HG02943 (cell line): ENCODE results near the gene TRAPPC2L.

Experiments
- ATAC-seq: cut with Tn5 transposase; IDR thresholded peaks from one replicate; pipeline ENCODE4 v1.9.1; 2021; ENCODE audit warnings: mild to moderate bottlenecking, low read depth, moderate library complexity; ENCODE audit not compliant: unreplicated experiment

Gene TRAPPC2L

GRCh38 chr16:88872650-88873331 lies 15.9 kb downstream of the TRAPPC2L start:
- no peak for ATAC-seq

GRCh38 chr16:88874938-88875599 lies 18.1 kb downstream of the TRAPPC2L start:
- ATAC-seq, result no peak

DNA sequence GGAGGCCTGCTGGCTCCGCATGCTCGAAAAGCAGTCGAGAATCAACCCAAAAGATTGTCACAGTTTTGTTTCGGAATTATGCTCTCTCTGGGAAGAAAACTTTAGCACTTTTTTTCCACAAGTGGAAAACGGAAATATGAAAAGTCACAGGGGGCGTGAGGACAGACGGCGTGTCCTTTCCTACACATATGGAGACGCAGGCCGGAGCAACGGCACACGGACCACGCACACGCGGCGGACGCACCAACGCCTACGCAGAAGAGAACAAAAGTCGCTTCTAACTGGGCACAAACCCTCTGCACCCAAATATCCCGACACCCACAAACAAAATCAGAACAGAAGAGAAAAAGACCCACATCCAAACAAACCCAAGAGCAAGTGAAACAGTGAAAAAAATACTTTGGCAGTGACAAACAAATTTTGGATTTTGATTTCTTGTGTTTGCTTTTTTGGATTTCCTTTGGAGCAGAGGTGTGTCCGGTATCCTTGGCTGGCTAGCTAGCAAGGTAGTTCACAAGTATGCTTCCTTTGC lies 18.8 kb downstream of the TRAPPC2L start:
- ATAC-seq, result no peak

GRCh38 chr16:88876942-88877526 lies 20.1 kb downstream of the TRAPPC2L start:
- no peak for ATAC-seq

DNA sequence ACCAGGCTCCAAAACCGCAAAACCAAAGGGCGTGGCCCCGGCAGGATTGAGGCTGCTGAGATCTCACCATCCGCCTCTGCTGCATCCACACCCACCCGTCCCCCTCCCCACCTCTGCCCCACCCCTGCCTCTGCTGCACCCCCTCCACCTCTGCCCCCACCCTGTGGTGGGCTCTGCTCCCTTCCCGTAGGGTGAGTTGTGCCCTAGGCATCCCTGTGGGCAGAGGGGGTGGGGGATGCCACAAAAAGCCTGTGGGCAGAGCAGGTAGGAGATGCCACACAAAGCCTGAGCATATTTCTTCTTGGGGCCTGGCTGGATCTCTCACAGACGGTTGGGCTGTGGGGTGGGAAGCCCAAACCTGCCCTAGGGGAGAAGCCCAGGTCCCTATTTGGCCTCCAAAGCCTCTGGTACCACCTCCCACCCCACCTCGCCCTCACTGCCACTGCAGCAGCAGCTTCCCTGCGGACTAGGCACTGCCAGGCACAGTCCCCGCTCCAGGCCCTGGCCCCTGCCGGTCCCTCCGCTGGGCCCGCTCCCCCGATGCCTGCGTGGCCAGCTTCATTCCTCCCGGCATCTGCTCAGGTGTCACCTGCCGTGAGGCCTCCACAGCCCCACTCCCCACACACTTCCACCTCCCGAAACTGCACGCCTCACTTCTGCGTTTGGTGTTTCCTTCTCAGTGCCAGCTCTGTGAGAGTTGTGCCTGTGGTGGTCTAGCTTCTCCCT lies 20.8 kb downstream of the TRAPPC2L start:
- ATAC-seq, result no peak

DNA sequence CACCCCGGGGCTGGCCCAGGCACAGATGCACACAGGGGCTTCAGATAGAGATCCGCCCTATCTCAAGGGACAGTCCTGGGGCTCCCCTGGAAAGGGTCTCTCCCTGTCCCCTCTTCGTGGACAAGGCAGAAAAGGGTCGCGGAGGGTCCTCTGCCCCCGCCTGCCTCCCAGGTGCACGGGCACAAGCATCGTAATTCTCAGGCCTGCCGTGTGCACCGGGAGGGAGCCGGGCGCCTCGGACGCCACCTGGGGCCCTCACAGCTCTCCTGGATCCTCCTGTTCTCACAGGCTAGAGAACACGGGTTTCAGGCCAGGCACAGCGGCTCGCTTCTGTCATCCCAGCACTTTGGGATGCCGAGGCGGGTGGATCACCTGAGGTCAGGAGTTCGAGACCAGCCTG lies 21.4 kb downstream of the TRAPPC2L start:
- no peak for ATAC-seq

DNA sequence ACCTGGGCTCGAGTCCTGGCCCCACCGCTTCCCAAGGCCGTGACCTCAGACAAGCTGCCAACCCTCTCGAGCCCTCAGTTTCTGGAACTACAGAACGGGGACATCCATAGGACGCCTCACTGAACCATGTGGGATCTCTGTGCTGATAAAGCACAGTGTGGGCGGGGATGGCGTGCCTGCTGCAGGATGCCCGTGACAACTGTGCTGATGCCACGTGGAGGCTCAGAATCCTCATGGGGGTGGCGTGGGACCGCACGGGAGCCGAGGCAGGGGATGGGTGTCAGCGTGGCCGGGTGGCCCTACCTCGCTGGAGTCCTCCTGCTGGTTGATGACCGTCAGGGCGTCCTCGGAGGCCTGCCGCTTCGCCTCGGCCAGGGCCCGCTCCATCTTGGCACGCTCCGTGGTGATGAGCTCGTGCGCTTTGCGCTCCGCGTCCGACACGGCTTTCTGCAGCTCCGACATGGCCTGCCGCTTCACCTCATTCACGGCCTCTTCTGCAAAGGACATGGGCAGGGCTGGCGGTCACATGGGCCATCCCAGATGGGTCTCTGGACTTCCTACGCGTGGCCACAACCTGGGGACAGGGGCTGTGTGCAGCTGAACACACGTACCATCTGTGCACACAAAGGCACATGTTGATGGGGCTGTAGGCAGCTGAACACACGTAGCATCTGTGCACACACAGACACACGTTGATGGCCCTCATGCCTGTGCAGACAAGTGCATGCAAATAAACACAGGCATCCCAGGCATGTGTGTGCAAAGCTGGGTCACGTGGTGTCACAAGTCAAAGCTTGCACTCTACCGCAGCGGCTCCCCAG lies 22.2 kb downstream of the TRAPPC2L start:
- no peak for ATAC-seq

DNA sequence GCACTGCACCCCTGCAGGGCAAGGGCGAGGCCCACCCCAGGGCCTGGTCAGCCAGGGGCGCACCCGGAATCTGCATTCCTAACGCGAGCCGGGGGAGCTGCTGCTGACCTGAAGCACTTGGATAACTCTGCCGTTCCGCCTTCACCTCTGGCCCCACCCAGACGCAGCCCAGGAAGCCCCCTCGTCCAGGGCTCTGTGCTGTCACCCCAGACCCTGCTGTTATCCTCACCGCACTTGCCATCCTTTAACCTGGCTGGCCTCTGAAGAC lies 22.8 kb downstream of the TRAPPC2L start:
- no peak for ATAC-seq

DNA sequence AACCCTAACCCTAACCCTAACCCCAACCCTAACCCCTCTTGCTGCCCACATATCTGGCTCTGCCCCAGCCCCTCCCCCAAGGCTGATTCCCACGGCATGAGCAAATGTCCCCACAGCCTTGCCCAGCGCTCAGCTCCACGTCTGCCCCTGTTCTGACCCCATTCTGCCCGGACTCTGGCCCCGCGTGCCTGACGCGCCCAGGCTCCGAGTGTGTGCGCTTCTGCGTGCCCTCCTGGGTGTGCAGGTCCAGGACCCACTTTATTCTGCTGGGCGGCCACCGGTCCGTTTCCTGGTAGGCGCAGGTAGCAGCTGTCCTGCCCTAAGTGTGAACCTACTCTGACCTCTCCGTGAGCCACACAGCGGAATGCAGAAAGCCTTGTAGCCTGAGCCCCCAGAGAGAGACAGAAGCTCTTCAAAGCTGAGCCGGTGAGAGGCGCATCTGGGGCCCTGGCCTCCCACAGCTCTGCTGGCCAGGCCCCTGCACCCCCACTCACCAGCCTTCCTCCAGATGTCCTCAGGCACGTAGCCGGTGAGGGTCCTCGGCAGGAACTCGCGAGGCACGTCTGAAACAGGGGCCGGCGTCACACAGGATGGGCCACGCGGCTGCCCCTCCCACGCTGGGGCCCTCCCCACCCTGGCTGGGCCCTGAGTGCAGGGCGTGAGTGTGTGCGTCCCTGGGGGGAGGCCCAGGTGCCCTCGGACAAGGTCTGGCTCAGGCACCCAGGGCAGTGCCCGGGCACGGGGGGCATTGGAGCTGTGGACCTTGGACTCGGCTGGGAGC lies 23.5 kb downstream of the TRAPPC2L start:
- no peak for ATAC-seq

GRCh38 chr16:88881007-88881615 lies 24.2 kb downstream of the TRAPPC2L start:
- no peak for ATAC-seq

- ATAC-seq, result no peak
These were observed 24.9 kb downstream of the TRAPPC2L start for GRCh38 chr16:88881675-88882357.

- no peak for ATAC-seq
These were observed 25.6 kb downstream of the TRAPPC2L start for GRCh38 chr16:88882358-88883030.

- ATAC-seq, result no peak
These were observed 26.4 kb downstream of the TRAPPC2L start for GRCh38 chr16:88883117-88883895.

- no peak for ATAC-seq
These were observed 27.0 kb downstream of the TRAPPC2L start for GRCh38 chr16:88883946-88884345.

DNA sequence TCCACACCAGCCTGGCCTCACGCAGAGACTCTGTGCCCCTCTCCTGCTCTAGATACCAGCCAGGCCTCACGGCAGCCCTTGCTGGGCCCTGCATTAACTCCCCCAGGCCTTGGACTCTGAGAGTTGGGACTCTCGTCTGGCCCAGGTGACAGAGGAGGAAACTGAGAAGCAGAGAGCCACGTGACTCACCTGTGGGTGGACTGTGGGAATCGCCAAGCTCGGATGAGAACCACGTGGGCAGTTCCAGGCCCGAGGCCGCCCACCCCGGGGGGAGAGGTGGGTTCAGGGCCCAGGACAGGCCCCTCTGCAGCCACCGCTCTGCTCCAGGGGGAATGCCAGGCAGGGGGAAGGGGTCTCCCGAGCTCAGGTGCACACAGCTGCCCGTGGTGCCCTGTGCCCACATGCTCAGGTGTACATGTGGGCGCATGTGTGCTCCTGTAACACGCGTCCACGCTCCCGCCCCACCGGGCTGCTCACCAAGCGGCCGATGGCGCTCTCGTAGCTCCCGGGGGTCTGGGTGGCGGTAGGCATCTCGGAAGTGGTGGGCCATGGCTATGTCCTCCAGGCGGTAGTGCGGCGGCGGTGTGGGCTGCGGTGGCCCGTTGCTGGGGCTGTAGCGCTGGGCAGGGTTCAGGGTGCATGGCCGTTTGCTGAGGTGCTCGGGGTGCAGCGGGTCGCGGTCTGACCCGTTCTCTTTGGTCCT lies 27.8 kb downstream of the TRAPPC2L start:
- no peak for ATAC-seq

DNA sequence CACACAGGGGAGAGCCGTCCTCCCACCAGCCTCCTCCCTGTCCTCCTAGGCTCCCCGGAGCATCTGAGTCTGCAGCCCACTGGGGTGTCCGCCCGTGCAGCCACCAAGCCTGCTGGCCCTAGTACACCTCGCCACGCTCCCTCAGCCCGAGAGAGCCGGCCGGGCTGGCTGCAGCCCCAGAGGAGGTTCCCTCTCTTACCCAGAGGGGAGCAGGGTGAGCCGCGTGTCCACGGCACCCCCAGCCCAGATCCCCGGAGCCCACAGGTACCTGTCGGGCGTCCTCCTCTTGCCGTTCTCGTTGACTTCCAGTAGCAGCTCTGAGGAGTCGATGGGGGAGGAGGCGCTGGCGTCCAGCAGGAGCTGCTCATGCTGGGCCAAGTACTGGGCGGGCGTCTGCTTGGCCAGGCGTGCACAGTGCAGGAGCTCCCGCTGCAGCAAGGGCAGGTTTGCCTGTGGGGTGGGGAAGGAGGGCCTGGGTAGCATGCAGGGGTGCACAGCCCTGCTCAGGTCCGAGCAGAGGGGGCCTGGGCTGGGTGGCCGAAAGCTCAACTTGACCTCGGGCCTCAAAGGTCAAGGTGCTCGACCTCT lies 28.9 kb downstream of the TRAPPC2L start:
- no peak for ATAC-seq
